Spleen (tissue), 11 donors: Measurements from ENCODE around the gene PDZD2. TPM values are rescaled to one million over a fixed set of nuclear protein-coding genes. Genes with fewer than 3 reads are reported as not detected.

Experiments used
- DNase-seq: peaks from one replicate; pipeline ENCODE4 v3.0.0-alpha.2; 2020
- H3K27ac ChIP-seq, 8 donors: fragments of 200-600 bp; sonication (generic) in 7 of 8; 1 replicate in 4 of 8; 2 replicates in 4 of 8; pipeline versions ENCODE4 v1.5.0 to v1.8.0; 2016 to 2021; ENCODE audit warnings: inconsistent platforms in 4 of 8, mild to moderate bottlenecking in 4 of 8, moderate library complexity in 1 of 8
- H3K27me3 ChIP-seq, 7 donors: fragments of 200-600 bp; sonication (generic) in 6 of 7; replicated peaks in 1 of 7; 1 replicate in 4 of 7; 2 replicates in 3 of 7; pipeline versions ENCODE4 v1.5.0 to v1.8.0; 2016 to 2021; ENCODE audit warnings: inconsistent platforms in 3 of 7, mild to moderate bottlenecking in 1 of 7
- H3K36me3 ChIP-seq, 6 donors: fragments of 200-600 bp; sonication (generic) in 5 of 6; 1 replicate in 4 of 6; 2 replicates in 2 of 6; pipeline versions ENCODE4 v1.5.0 to v1.8.0; 2016 to 2021; ENCODE audit warnings: inconsistent platforms in 2 of 6
- H3K4me1 ChIP-seq, 6 donors: fragments of 200-600 bp; sonication (generic) in 5 of 6; 1 replicate in 3 of 6; 2 replicates in 3 of 6; pipeline versions ENCODE4 v1.5.0 to v1.8.0; 2016 to 2021; ENCODE audit warnings: inconsistent platforms in 3 of 6
- H3K4me3 ChIP-seq, 8 donors: fragments of 200-600 bp; sonication (generic) in 7 of 8; 1 replicate in 4 of 8; 2 replicates in 4 of 8; pipeline versions ENCODE4 v1.5.0 to v1.8.0; 2016 to 2021; ENCODE audit warnings: inconsistent platforms in 4 of 8, mild to moderate bottlenecking in 4 of 8, moderate library complexity in 2 of 8
- H3K9me3 ChIP-seq, 8 donors: fragments of 200-600 bp; sonication (generic) in 7 of 8; 1 replicate in 4 of 8; 2 replicates in 4 of 8; pipeline versions ENCODE4 v1.5.0 to v1.8.0; 2016 to 2021; ENCODE audit warnings: inconsistent platforms in 4 of 8
- CTCF ChIP-seq, 11 experiments: fragments of 200-600 bp in 7 of 11; fragments of 450-650 bp in 4 of 11; sonication (generic) in 4 of 11; IDR thresholded peaks in 8 of 11; conservative IDR thresholded peaks in 3 of 11; 1 replicate in 7 of 11; 2 replicates in 4 of 11; pipeline versions ENCODE4 v1.4.0 to v1.8.0; 2016 to 2021; ENCODE audit warnings: antibody characterized with exemption in 11 of 11, inconsistent platforms in 4 of 11, mild to moderate bottlenecking in 1 of 11
- POLR2A ChIP-seq, 3 donors: fragments of 450-650 bp; IDR thresholded peaks; one replicate each; pipeline ENCODE4 v1.5.1; 2017; ENCODE audit warnings: antibody characterized with exemption in 3 of 3, mild to moderate bottlenecking in 1 of 3
- POLR2AphosphoS5 ChIP-seq, 3 donors: sonication (generic); formaldehyde crosslinking; IDR thresholded peaks; one replicate each; pipeline ENCODE4 v1.5.1; 2017; ENCODE audit warnings: antibody characterized with exemption in 3 of 3
- WGBS, 5 donors: extraction: QIAGEN DNeasy Blood & Tissue Kit in 3 of 5; methylation state at CpG; one replicate each; pipeline versions ENCODE4 v1.1.5 to v1.1.7; 2013 to 2018; 5-methylcytosine and 5-hydroxymethylcytosine counted together
- intact Hi-C: fragments of 100-400 bp; cut with DNase I; formaldehyde crosslinking; loops from one replicate; pipeline ENCODE4 v1.15.0; 2023; ENCODE audit warnings: low total_unique reads
- polyA plus RNA-seq, 3 donors: library from polyadenylated mRNA; stranded (reverse); fragments of 200-250 nt; gene quantifications; one replicate each; pipeline ENCODE4 v1.2.1, GENCODE V29; 2013
- total RNA-seq, 7 donors: library from RNA; depleted of rRNA in 3 of 7; stranded (reverse); fragments of >200 nt in 3 of 7; fragmentation: NEBNext Ultra II Directional in 4 of 7; extraction: Animal tissue kit (Norgen Biotek cat#: 25700) in 4 of 7; gene quantifications; one replicate each; pipeline versions ENCODE4 v1.1.0 to v1.2.1, GENCODE V29; 2016 to 2021
- donor health status: healthy with polysubstance abuse.
- donor health status: DM: no; HTN: no; CAD: no; lungs with moderate emphysema.
- donor health status: DM: no; HTN: no; CAD: no.
- donor health status: Bipolar disorder and iron deficiency.
- donor health status: healthy.
- donor health status: DM: no; HTN: no; CAD: no.
- donor health status: DM: yes; HTN: yes; CAD: no.

The PDZD2 gene
- total and polyA plus RNA-seq, 10 donors: 0.09 to 4.7 (median 2.4) TPM

DNA sequence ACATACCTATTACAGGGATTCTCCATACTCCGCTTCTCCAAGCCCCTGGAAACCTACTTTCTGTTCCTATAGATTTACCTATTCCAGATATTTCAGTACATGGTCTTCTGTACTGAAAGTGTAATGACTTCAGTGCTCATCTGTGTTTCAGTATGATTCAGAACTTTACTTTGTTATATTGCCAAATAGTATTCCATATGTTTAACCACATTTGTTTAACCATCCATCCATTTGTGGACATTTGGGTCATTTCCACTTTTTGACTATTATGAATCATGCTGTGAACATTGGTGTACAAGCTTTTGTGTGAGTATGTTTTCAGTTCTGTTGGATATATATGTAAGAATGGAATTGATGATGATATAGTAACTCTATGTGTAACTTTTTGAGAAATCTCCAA is 188.9 kb downstream of the PDZD2 start:
- TF ChIP-seq POLR2A (IDR thresholded peaks at IDR 0.05): no peak
- no peak for TF ChIP-seq CTCF (IDR thresholded peaks at IDR 0.05 in 8 of 11, conservative IDR thresholded peaks at IDR 0.05 in 3 of 11)
- TF ChIP-seq POLR2AphosphoS5 (IDR thresholded peaks at IDR 0.05): no peak
- peaks cover 0 to 31% (median 0%) of the 10 kb centered on the region in 7 donors for H3K27me3 ChIP-seq
- intact Hi-C loops: no loop called here
- H3K4me3 ChIP-seq: no peak overlapping the region
- no peak for DNase-seq
- WGBS, 5 donors: 89 to 100% (median 97%) methylated on average over 1 of the region's 1 CpG
- peaks cover 0 to 22% (median 19%) of the 10 kb centered on the region in 8 donors for H3K9me3 ChIP-seq
- peaks cover 0 to 10% (median 0%) of the 10 kb centered on the region in 6 donors for H3K4me1 ChIP-seq
- no peak overlapping the region for H3K27ac ChIP-seq
- no peaks in the 10 kb centered on the region for H3K36me3 ChIP-seq

GRCh38 chr5:31832966-31833365 is 194.0 kb downstream of the PDZD2 start:
- intact Hi-C loops: no loop called here
- no peaks in the 10 kb centered on the region for H3K4me1 ChIP-seq
- no peak overlapping the region for H3K27ac ChIP-seq
- no peaks in the 10 kb centered on the region for H3K27me3 ChIP-seq
- peaks cover 0 to 18% (median 16%) of the 10 kb centered on the region in 8 donors for H3K9me3 ChIP-seq
- H3K4me3 ChIP-seq: no peak overlapping the region
- no peak for DNase-seq
- TF ChIP-seq CTCF (IDR thresholded peaks at IDR 0.05 in 8 of 11, conservative IDR thresholded peaks at IDR 0.05 in 3 of 11): no peak
- TF ChIP-seq POLR2AphosphoS5 (IDR thresholded peaks at IDR 0.05): no peak
- TF ChIP-seq POLR2A (IDR thresholded peaks at IDR 0.05): no peak
- WGBS, 5 donors: 69 to 84% (median 80%) methylated on average over 4 of the region's 4 CpGs
- no peaks in the 10 kb centered on the region for H3K36me3 ChIP-seq

DNA sequence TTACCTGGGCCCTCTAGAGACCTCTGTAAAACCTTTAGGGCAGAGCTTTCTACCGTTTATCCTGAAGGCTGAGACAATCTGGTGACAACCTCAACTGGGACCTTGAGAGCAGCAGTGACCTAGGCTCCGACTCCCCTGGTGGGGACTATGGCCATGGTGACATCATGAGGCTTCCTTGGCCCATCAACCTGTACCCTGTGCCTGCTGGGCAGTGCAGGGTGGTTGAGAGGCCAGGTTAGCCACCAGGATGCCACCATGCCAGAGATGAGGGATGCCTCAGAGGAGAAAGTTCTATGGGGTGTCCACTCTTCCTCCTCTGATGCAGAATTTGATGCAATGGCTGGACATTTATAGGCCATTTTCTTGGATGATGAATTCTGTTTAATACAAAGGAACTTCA is 194.8 kb downstream of the PDZD2 start:
- Histone ChIP-seq H3K27ac (no peak overlapping the region), H3K4me3 (no peak overlapping the region), H3K9me3 (peaks cover 0 to 11% (median 8%) of the 10 kb centered on the region in 8 donors), H3K4me1 (no peaks in the 10 kb centered on the region), H3K27me3 (no peaks in the 10 kb centered on the region), H3K36me3 (no peaks in the 10 kb centered on the region)
- TF ChIP-seq CTCF (IDR thresholded peaks at IDR 0.05 in 8 of 11, conservative IDR thresholded peaks at IDR 0.05 in 3 of 11): no peak
- TF ChIP-seq POLR2AphosphoS5 (IDR thresholded peaks at IDR 0.05): no peak
- no peak for TF ChIP-seq POLR2A (IDR thresholded peaks at IDR 0.05)
- WGBS, 5 donors: 42 to 88% (median 73%) methylated on average over 2 of the region's 2 CpGs
- no peak for DNase-seq
- intact Hi-C loops: no loop called here

- Histone ChIP-seq H3K9me3 (peaks cover 0 to 3% (median 0%) of the 10 kb centered on the region in 8 donors), H3K36me3 (no peaks in the 10 kb centered on the region), H3K27ac (no peak overlapping the region), H3K4me3 (no peak overlapping the region), H3K27me3 (no peaks in the 10 kb centered on the region), H3K4me1 (no peaks in the 10 kb centered on the region)
- WGBS, 5 donors: 72 to 80% (median 76%) methylated on average over 10 of the region's 10 CpGs
- intact Hi-C loops: no loop called here
- DNase-seq: no peak
- TF ChIP-seq CTCF (IDR thresholded peaks at IDR 0.05 in 8 of 11, conservative IDR thresholded peaks at IDR 0.05 in 3 of 11) (no peak), POLR2A (IDR thresholded peaks at IDR 0.05) (no peak), POLR2AphosphoS5 (IDR thresholded peaks at IDR 0.05) (no peak)
These were observed 205.9 kb downstream of the PDZD2 start for GRCh38 chr5:31844622-31845345.
